SK-N-SH treated with all-trans-retinoic acid at 6 μM for 48 hours (cell line): ENCODE measurements around the gene FBXW4.

Experiments used
- TCF4 ChIP-seq: fragments of 250-450 bp; sonication (Bioruptor Pico); IDR thresholded peaks from 2 replicates; pipeline ENCODE4 v1.8.0; 2021; ENCODE audit warnings: mild to moderate bottlenecking, moderate library complexity, borderline replicate concordance
- TOX ChIP-seq: fragments of 250-450 bp; sonication (Bioruptor Pico); IDR thresholded peaks from 2 replicates; pipeline ENCODE4 v1.8.0; 2021; ENCODE audit warnings: mild to moderate bottlenecking, moderate library complexity, borderline replicate concordance
- TF ChIP-seq, protein P1 (sequence below): fragments of 250-450 bp; sonication (Bioruptor Pico); IDR thresholded peaks from 2 replicates; pipeline ENCODE4 v1.8.0; 2020; ENCODE audit warnings: mild to moderate bottlenecking, moderate library complexity, borderline replicate concordance

DNA sequence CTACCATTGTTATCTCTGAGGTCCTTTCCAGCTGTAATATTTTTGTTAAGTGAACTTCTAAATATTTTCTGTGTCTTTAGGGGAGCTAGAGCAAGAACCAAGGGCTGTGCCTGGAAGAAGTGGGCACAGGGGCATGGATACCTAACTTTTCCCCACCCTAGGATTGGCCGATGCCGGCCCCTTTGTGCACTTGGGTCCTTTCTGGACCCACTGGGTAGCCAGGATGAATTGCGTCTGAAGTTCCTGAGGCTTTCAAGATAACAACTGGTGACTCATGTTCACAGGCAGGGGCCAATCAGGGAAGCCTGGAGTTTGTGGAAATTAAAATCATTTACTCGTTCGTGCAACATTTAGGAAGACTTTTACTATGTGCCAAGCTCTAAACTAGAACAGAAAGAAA, 106.1 kb downstream of the FBXW4 start:
- TF ChIP-seq, protein P1, sequence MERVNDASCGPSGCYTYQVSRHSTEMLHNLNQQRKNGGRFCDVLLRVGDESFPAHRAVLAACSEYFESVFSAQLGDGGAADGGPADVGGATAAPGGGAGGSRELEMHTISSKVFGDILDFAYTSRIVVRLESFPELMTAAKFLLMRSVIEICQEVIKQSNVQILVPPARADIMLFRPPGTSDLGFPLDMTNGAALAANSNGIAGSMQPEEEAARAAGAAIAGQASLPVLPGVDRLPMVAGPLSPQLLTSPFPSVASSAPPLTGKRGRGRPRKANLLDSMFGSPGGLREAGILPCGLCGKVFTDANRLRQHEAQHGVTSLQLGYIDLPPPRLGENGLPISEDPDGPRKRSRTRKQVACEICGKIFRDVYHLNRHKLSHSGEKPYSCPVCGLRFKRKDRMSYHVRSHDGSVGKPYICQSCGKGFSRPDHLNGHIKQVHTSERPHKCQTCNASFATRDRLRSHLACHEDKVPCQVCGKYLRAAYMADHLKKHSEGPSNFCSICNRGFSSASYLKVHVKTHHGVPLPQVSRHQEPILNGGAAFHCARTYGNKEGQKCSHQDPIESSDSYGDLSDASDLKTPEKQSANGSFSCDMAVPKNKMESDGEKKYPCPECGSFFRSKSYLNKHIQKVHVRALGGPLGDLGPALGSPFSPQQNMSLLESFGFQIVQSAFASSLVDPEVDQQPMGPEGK (CRISPR knock-in tag) = no peak
- TF ChIP-seq TOX (CRISPR knock-in tag) (no peak), TCF4 (no peak)
